Inflammatory macrophage treated with lipopolysaccharide for 4 hours (primary cell): Measurements from ENCODE around the gene CDC42BPB.

Source experiments
- DNase-seq: peaks from one replicate; pipeline ENCODE4 v3.0.0-alpha.2; 2020

Gene CDC42BPB

DNA sequence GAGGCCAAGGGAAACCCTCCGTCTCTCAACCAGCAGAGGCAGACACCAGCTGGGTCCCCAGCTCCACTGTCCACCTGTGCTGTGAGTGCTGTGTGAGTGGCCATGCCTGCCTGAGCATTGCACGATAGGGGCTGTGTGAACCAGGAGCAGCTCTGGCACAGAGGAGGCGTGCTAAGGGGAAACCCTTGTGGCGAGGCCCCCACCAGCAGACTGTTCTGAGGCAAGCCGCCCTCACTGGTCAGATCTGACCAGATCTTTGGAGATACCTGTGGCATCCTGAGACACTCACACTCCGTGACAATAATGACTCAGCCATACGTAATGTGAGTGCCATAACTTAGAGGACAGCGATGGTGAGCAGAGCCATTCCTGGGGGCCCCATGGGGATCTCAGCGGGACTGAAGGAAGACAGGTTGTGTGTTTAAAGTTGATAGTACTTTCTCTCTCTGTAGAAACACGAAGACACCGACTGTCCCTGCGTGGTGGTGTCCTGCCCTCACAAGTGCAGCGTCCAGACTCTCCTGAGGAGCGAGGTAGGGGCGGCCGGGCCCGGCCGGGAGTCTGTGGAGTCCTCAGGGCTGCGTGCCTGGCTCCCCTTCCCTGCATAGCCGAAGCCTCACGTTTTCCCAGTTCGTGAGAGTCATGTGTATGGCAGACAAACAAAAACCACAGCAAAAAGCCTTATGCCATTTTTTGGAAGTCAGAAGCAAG is 171.5 kb downstream of the CDC42BPB start:
- no peak for DNase-seq

DNA sequence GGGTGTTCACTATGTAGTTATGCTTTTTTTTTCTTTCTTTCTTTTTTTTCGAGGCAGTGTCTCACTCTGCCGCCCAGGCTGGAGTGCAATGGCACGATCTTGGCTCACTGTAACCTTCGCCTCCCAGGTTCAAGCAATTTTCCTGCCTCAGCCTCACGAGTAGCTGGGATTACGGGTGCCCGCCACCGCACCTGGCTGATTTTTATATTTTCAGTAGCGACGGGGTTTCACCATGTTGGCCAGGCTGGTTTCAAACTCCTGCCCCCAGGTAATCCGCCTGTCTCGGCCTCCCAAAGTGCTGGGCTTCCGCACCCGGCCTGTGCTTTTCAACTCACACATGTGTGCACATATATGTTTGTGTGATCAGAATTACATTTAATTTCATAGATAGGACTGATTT is 173.8 kb downstream of the CDC42BPB start:
- DNase-seq: no peak

DNA sequence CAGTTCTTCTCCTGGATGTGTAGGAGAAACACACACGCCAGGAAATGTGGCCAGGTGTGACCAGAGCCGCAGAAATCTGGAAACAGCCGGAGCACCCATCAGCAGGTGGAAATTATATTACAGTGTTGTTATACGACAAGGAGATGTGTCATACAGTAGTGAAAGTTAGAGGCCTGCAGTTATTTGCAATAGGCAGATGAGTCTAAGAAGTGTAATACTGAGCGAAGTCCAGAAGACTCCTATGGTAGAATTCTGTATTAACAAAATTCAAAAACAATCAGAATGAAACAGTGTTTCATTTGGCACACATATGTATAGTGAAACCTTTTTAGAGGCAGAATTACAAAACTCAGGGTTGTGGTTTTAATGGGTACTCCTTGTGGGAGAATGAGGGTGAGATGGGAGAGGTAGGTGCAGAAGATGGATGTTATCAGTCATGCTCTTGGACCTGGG is 174.2 kb downstream of the CDC42BPB start:
- DNase-seq: no peak
